ENCODE measurements around the gene LIMS2.

Gene LIMS2

GRCh38 chr2:127659408-127660290 is 15.7 kb downstream of the LIMS2 start:
- H3K27ac Mint-ChIP-seq = no peak overlapping the region
- peaks cover 49% of the 10 kb centered on the region for H3K27me3 Mint-ChIP-seq
- H3K36me3 Mint-ChIP-seq (ENCODE audit: low read depth) = no peaks in the 10 kb centered on the region
- no peak for DNase-seq
- H3K4me1 Mint-ChIP-seq (ENCODE audit: low read depth) = peaks cover 3% of the 10 kb centered on the region
- H3K9me3 Mint-ChIP-seq = no peaks in the 10 kb centered on the region
- no peak overlapping the region for H3K4me3 Mint-ChIP-seq

- peaks cover 2% of the 10 kb centered on the region for H3K4me1 Mint-ChIP-seq (ENCODE audit: low read depth)
- no peak overlapping the region for H3K27ac Mint-ChIP-seq
- H3K27me3 Mint-ChIP-seq = peaks cover 44% of the 10 kb centered on the region
- H3K4me3 Mint-ChIP-seq = no peak overlapping the region
- H3K36me3 Mint-ChIP-seq (ENCODE audit: low read depth) = no peaks in the 10 kb centered on the region
- H3K9me3 Mint-ChIP-seq = no peaks in the 10 kb centered on the region
- no peak for DNase-seq
Observed at GRCh38 chr2:127658641-127659407, 16.5 kb downstream of the LIMS2 start.

DNA sequence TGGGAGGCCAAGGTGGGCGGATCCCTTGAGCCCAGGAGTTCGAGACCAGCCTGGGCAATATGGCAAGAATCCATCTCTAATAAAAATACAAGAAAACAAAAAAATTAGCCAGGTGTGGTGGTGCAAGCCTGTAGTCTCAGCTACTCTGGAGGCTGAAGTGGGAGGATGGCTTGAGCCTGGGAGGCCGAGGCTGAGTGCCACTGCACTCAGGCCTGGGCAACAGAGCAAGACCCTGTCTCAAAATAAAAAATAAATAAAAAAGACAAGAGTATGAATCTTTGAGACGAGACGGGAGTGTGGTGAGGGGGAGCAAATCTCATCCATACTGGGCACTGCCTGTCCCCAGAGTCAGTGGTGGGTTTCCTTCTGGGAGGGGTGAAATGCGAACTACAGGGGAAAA is 17.2 kb downstream of the LIMS2 start:
- no peak overlapping the region for H3K27ac Mint-ChIP-seq

DNA sequence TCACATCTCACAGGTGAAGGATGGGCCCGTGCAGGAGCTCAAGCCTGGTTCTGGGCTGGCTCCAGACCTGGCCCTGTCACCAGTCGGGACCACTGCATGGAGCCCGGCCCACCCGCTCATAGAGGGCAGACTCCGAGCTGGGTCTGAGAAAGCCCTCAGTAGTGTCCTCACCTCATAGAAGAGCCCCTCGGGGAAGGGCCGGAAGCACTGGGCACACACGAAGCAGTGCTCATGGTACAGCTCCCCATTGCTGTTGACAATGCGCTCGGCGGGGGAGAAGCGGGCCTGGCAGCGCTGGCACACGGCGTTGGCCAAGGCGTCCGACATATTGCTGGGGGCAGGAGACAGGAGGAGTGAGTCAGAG is 18.1 kb downstream of the LIMS2 start:
- Mint-ChIP-seq H3K27ac (no peak overlapping the region), H3K4me3 (no peak overlapping the region), H3K9me3 (no peaks in the 10 kb centered on the region), H3K4me1 (ENCODE audit: low read depth) (no peaks in the 10 kb centered on the region), H3K27me3 (peaks cover 30% of the 10 kb centered on the region), H3K36me3 (ENCODE audit: low read depth) (no peaks in the 10 kb centered on the region)
- no peak for DNase-seq

More for the DNA sequence above, 17.2 kb downstream of the LIMS2 start:
- no peak for DNase-seq
- no peaks in the 10 kb centered on the region for H3K4me1 Mint-ChIP-seq (ENCODE audit: low read depth)
- H3K4me3 Mint-ChIP-seq = no peak overlapping the region
- no peaks in the 10 kb centered on the region for H3K9me3 Mint-ChIP-seq
- H3K27me3 Mint-ChIP-seq = peaks cover 37% of the 10 kb centered on the region
- no peaks in the 10 kb centered on the region for H3K36me3 Mint-ChIP-seq (ENCODE audit: low read depth)

GRCh38 chr2:127656569-127657231 is 18.6 kb downstream of the LIMS2 start:
- H3K9me3 Mint-ChIP-seq = no peaks in the 10 kb centered on the region
- no peak overlapping the region for H3K27ac Mint-ChIP-seq
- H3K36me3 Mint-ChIP-seq (ENCODE audit: low read depth) = no peaks in the 10 kb centered on the region
- H3K4me3 Mint-ChIP-seq = no peak overlapping the region
- no peaks in the 10 kb centered on the region for H3K4me1 Mint-ChIP-seq (ENCODE audit: low read depth)
- peaks cover 26% of the 10 kb centered on the region for H3K27me3 Mint-ChIP-seq
- DNase-seq = no peak

DNA sequence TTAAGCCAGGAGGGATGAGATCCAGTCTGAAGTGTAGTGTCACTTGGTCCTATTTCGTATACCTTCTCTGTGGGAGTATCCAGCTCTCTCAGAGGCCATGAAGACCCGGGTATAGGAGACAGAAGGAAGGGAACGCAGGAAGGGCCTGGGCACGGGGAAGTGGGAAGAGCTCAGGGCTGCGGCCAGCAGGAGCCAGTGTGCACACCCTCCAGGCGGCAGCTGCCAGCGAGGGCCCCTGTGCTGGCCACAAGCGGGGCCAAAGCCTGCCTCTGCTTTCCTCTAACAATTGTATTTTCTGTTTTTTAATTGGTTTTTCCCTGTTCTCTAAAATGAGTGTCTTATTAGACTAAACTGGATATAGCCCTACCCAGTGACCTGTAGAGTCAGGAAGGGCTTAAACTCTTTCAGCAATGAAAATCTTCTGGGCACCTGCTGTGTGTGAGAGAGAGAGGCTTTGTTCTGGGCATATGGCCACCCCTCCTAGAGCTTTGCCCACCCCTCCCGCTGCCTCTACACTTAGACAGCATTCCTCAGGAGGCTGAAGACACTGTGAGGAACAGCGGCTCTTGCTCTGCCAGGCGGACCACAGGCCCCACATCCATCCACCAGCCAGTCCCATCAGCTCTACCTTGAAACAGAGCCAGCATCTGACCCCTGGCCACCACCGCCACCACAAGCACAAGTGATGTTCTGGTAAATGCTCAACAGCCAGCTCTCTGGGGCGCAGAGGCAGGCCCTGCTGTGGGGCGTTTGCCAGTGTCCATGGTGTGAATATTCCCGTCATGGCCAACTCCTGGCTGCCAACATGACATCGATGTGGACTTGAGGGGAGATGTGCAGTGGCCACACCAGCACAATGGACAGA is 19.9 kb downstream of the LIMS2 start:
- Mint-ChIP-seq H3K4me3 (no peak overlapping the region), H3K27me3 (peaks cover 15% of the 10 kb centered on the region), H3K27ac (no peak overlapping the region), H3K36me3 (ENCODE audit: low read depth) (no peaks in the 10 kb centered on the region), H3K4me1 (ENCODE audit: low read depth) (no peaks in the 10 kb centered on the region), H3K9me3 (no peaks in the 10 kb centered on the region)
- no peak for DNase-seq

- Mint-ChIP-seq H3K4me3 (no peak overlapping the region), H3K36me3 (ENCODE audit: low read depth) (no peaks in the 10 kb centered on the region), H3K4me1 (ENCODE audit: low read depth) (no peaks in the 10 kb centered on the region), H3K9me3 (no peaks in the 10 kb centered on the region), H3K27me3 (peaks cover 8% of the 10 kb centered on the region), H3K27ac (no peak overlapping the region)
- DNase-seq = no peak
Observed at GRCh38 chr2:127654838-127655175, 20.5 kb downstream of the LIMS2 start.

DNA sequence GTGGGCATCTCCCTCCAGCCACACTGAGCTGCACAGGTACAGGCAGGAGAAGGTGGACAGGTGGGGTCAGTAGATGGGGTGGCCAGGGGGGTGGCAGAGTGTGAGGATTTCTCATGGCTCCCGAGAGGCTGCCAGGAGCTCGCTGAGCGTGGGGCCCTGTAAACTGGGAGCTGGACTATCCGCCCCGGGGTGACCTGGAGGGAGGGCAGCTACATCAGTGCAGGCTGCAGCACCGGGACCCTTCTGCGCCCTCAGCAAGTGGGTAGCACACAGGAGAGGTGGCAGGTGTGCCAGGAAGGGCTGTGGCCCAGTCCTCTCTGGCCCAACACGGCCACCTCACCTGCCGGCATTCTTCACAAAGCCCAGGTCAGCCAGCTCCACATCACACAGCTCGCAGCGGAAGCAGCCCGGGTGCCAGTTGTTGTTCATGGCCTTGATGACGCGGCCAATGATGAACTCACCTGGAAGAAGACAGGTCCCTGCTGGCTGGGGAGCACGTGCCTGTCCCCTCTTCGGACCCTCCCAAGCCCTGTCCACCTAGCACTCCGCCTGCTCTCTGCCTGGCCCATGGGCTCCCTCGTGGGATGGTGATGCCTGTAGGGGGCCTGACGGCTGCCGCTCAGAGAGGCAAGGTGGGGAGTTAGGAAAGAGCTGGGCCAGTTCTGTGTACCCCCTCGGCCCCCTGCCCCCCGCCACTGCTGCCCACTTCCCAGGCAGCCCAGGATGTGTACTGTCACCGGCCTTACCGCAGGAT is 21.1 kb downstream of the LIMS2 start:
- Mint-ChIP-seq H3K4me3 (no peak overlapping the region), H3K4me1 (ENCODE audit: low read depth) (peaks cover 4% of the 10 kb centered on the region), H3K36me3 (ENCODE audit: low read depth) (no peaks in the 10 kb centered on the region), H3K9me3 (no peaks in the 10 kb centered on the region), H3K27ac (no peak overlapping the region), H3K27me3 (peaks cover 8% of the 10 kb centered on the region)
- no peak for DNase-seq

- H3K36me3 Mint-ChIP-seq (ENCODE audit: low read depth) = no peaks in the 10 kb centered on the region
- peaks cover 3% of the 10 kb centered on the region for H3K27me3 Mint-ChIP-seq
- no peak overlapping the region for H3K4me3 Mint-ChIP-seq
- H3K27ac Mint-ChIP-seq = no peak overlapping the region
- DNase-seq = no peak
- H3K9me3 Mint-ChIP-seq = no peaks in the 10 kb centered on the region
- H3K4me1 Mint-ChIP-seq (ENCODE audit: low read depth) = peaks cover 6% of the 10 kb centered on the region
Observed at GRCh38 chr2:127653421-127654083, 21.8 kb downstream of the LIMS2 start.

DNA sequence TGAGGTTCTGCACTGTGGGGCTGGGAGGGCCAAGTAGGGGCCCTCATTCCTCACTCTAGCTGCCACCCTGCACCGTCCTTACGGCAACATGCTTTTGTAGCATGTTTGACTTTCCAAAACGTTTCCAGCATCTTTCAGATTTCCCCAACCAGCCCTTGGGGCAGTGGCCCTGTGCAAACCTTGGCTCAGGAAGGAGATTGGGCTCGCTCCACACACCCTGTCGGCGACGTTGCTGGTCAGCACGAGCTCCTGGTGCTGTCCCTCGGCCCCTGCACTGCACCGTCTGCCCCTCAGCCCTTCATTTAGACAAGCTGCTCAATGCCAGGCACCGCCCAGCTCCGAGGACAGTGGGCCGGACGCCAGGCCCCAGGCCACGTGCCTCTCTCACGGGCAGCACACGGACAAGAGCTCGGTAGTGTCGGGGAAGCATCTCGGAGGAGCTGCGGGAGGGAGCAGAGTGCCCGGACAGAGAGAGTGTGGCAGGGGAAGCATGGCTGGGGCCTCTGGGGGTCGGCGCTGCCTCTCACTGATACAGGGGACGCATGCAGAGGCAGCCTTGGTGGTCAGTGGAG is 22.5 kb downstream of the LIMS2 start:
- Mint-ChIP-seq H3K36me3 (ENCODE audit: low read depth) (no peaks in the 10 kb centered on the region), H3K9me3 (no peaks in the 10 kb centered on the region), H3K27me3 (peaks cover 2% of the 10 kb centered on the region), H3K27ac (no peak overlapping the region), H3K4me1 (ENCODE audit: low read depth) (peaks cover 9% of the 10 kb centered on the region), H3K4me3 (no peak overlapping the region)
- no peak for DNase-seq

DNA sequence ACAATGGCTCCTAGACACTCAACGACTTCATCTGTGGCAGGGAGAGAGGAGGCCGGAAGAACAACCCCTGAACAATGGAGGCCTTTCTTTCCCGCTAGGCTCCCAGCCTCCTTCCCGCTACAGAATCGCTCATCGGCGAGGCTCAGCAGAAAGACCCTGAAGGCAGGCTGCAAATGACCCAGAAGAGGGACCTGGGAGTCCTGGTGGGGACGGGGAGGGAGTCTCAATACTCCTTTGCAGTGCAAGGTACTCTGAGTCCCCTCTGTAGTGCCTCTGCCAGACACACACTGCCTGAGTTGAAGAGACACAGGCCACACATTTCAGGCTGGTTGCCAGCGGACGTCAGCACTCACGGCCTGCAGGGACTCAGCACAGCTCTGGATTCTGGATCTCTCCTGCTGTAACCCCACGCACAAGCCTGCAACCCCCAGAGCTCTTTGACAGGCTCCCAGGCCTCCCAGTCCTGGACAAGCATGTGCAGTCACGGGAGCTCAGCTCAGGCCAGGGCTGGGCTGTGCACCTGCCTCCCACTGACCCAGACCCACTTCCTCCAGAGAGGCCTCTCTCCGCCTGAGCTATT is 23.3 kb downstream of the LIMS2 start:
- no peak for DNase-seq
- Mint-ChIP-seq H3K4me3 (no peak overlapping the region), H3K36me3 (ENCODE audit: low read depth) (no peaks in the 10 kb centered on the region), H3K9me3 (no peaks in the 10 kb centered on the region), H3K27ac (no peak overlapping the region), H3K27me3 (no peaks in the 10 kb centered on the region), H3K4me1 (ENCODE audit: low read depth) (peaks cover 9% of the 10 kb centered on the region)

- Mint-ChIP-seq H3K9me3 (no peaks in the 10 kb centered on the region), H3K36me3 (ENCODE audit: low read depth) (no peaks in the 10 kb centered on the region), H3K4me3 (no peak overlapping the region), H3K27me3 (no peaks in the 10 kb centered on the region), H3K27ac (no peak overlapping the region), H3K4me1 (ENCODE audit: low read depth) (peaks cover 11% of the 10 kb centered on the region)
- DNase-seq = no peak
Observed at GRCh38 chr2:127651381-127651809, 23.9 kb downstream of the LIMS2 start.
